A673 (cell line): ENCODE results near the gene PAM16. TPM values are rescaled to one million over a fixed set of nuclear protein-coding genes. Genes with fewer than 3 reads are reported as not detected.

Source experiments
- BruUV-seq: library from RNA; stranded (reverse); fragments of 400-500 nt; replicated peaks from 2 replicates; lab custom pipeline; 2021; lab: Mats Ljungman, UMichigan
- CTCF ChIA-PET: fragments of 300-600 bp; sonication (Branson Sonifier 250); formaldehyde crosslinking; loops from one replicate; lab custom pipeline; 2022; ENCODE audit warnings: antibody characterized with exemption; lab: Charles Lee
- POLR2A ChIA-PET: fragments of 300-600 bp; sonication (Branson Sonifier 250); formaldehyde crosslinking; loops from one replicate; lab custom pipeline; 2022; ENCODE audit warnings: antibody characterized with exemption; ENCODE audit not compliant: low non-redundant PET; lab: Charles Lee
- DNase-seq: peaks from one replicate; pipeline ENCODE4 v3.0.0-alpha.2; 2015; ENCODE audit warnings: low spot score
- H3K27ac ChIP-seq: fragments of 200-600 bp; sonication (generic); 2 replicates; pipeline ENCODE4 v1.5.1; 2016; ENCODE audit warnings: mixed run types, low read depth, mild to moderate bottlenecking, mixed read lengths, antibody characterized with exemption, low read length; ENCODE audit not compliant: poor library complexity, severe bottlenecking
- H3K27me3 ChIP-seq: fragments of 200-600 bp; sonication (generic); replicated peaks from 2 replicates; pipeline ENCODE4 v1.6.1; 2017; ENCODE audit warnings: mixed run types, low read depth, mild to moderate bottlenecking, mixed read lengths, antibody characterized with exemption, low read length; ENCODE audit not compliant: insufficient read depth, poor library complexity
- H3K36me3 ChIP-seq: fragments of 200-600 bp; sonication (generic); 2 replicates; pipeline ENCODE4 v1.6.1; 2016; ENCODE audit warnings: mixed run types, mild to moderate bottlenecking, mixed read lengths, antibody characterized with exemption, low read length; ENCODE audit not compliant: insufficient read depth, poor library complexity, severe bottlenecking
- H3K4me1 ChIP-seq: fragments of 200-600 bp; sonication (generic); 2 replicates; pipeline ENCODE4 v1.6.1; 2017; ENCODE audit warnings: mixed run types, mild to moderate bottlenecking, mixed read lengths, antibody characterized with exemption, low read length; ENCODE audit not compliant: insufficient read depth, poor library complexity, severe bottlenecking
- H3K4me3 ChIP-seq: fragments of 200-600 bp; sonication (generic); 2 replicates; pipeline ENCODE4 v1.5.1; 2016; ENCODE audit warnings: low read depth, mixed run types, mild to moderate bottlenecking, mixed read lengths, low read length; ENCODE audit not compliant: poor library complexity, severe bottlenecking
- H3K9me3 ChIP-seq: fragments of 200-600 bp; sonication (generic); 2 replicates; pipeline ENCODE4 v1.6.1; 2016; ENCODE audit warnings: mixed run types, low read depth, mild to moderate bottlenecking, mixed read lengths, antibody characterized with exemption, low read length; ENCODE audit not compliant: poor library complexity, severe bottlenecking
- CTCF ChIP-seq: fragments of 300-800, 200-600 bp; sonication (generic); conservative IDR thresholded peaks from 2 replicates; pipeline ENCODE4 v1.5.1; 2017; ENCODE audit warnings: low read depth, mild to moderate bottlenecking, antibody characterized with exemption, low read length, moderate library complexity, mixed read lengths
- EZH2 ChIP-seq: fragments of 200-600 bp; sonication (generic); IDR thresholded peaks from 2 replicates; pipeline ENCODE4 v1.6.1; 2017; ENCODE audit warnings: borderline replicate concordance, low read depth, mild to moderate bottlenecking, mixed read lengths, antibody characterized with exemption, low read length; ENCODE audit not compliant: poor library complexity, severe bottlenecking
- intact Hi-C: fragments of 100-400 bp; cut with micrococcal nuclease; formaldehyde crosslinking; loops from one replicate; pipeline ENCODE4 v1.10.0; 2022; ENCODE audit not compliant: unreplicated experiment
- total RNA-seq: library from RNA; stranded (reverse); gene quantifications from 2 replicates; pipeline ENCODE4 v1.2.3, GENCODE V29; 2021

Gene PAM16
- total RNA-seq, 1 experiment from 2014 or later = 90.3 TPM

- BruUV-seq = no TSS peak
- Histone ChIP-seq H3K27ac (no peak overlapping the region), H3K9me3 (no peaks in the 10 kb centered on the region), H3K36me3 (no peaks in the 10 kb centered on the region), H3K4me1 (peaks cover 13% of the 10 kb centered on the region), H3K4me3 (no peak overlapping the region), H3K27me3 (no peaks in the 10 kb centered on the region)
- intact Hi-C loops = no loop called here
- ChIA-PET CTCF (no interaction called here), POLR2A (no interaction called here)
- DNase-seq = no peak
- no peak for TF ChIP-seq CTCF
- no peak for TF ChIP-seq EZH2
These were observed 49.2 kb downstream of the PAM16 start for GRCh38 chr16:4301968-4302367.

- no peak overlapping the region for H3K4me3 ChIP-seq
- BruUV-seq = no TSS peak
- no peaks in the 10 kb centered on the region for H3K27me3 ChIP-seq
- POLR2A ChIA-PET = no interaction called here
- TF ChIP-seq EZH2 (no peak), CTCF (no peak)
- no peak for DNase-seq
- no peaks in the 10 kb centered on the region for H3K9me3 ChIP-seq
- intact Hi-C loops = no loop called here
- CTCF ChIA-PET = no interaction called here
- no peak overlapping the region for H3K27ac ChIP-seq
- peaks cover 7% of the 10 kb centered on the region for H3K4me1 ChIP-seq
- no peaks in the 10 kb centered on the region for H3K36me3 ChIP-seq
These were observed 49.9 kb downstream of the PAM16 start for GRCh38 chr16:4301177-4301576.

GRCh38 chr16:4298761-4299522, 52.2 kb downstream of the PAM16 start:
- peak; percentile 63 for DNase-seq
- no peak overlapping the region for H3K4me3 ChIP-seq
- no TSS peak for BruUV-seq
- no peaks in the 10 kb centered on the region for H3K27me3 ChIP-seq
- no peaks in the 10 kb centered on the region for H3K36me3 ChIP-seq
- TF ChIP-seq EZH2 (no peak), CTCF (no peak)
- no peaks in the 10 kb centered on the region for H3K9me3 ChIP-seq
- intact Hi-C loops = no loop called here
- ChIA-PET CTCF (interaction anchor here (0.7 kb wide), 1 partner anchor 250 kb away, joined by 7 read pairs; no protein-coding TSS in a partner anchor), POLR2A (no interaction called here)
- H3K4me1 ChIP-seq = peaks cover 13% of the 10 kb centered on the region
- H3K27ac ChIP-seq = peak overlapping the region; percentile 49
